Femur (tissue), 1 donor: ENCODE results near the gene TBC1D10B.
"Not testable (repeated sequence)": the region's sequence is repeated elsewhere in the genome, so short reads cannot be mapped to it uniquely, and the experiment has no call there.

Experiments
- DNase-seq: peaks from one replicate; pipeline ENCODE4 v3.0.0-alpha.2; 2017

The TBC1D10B gene

GRCh38 chr16:30324220-30324619 lies 46.1 kb downstream of the TBC1D10B start:
- DNase-seq, result not testable (repeated sequence)

DNA sequence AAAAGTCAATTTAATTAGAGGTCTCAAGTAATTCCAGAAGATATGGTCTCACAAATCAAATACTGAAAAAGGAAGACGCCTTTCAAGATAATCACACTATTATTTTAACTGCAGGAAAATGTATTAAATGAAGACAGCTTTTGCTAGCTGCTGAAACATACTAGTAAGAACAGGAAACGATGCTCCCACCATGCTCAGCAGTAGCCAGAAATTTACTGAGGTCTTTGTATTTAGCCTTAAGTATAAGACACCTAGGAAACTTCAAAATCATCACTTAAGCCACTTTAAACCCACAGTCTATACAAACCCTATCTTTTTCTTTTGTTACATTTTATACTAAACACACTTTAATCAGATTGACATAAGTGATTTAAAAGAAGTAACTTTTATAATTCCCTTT lies 51.6 kb downstream of the TBC1D10B start:
- DNase-seq, result not testable (repeated sequence)

GRCh38 chr16:30310937-30311336 lies 59.4 kb downstream of the TBC1D10B start:
- not testable (repeated sequence) for DNase-seq

DNA sequence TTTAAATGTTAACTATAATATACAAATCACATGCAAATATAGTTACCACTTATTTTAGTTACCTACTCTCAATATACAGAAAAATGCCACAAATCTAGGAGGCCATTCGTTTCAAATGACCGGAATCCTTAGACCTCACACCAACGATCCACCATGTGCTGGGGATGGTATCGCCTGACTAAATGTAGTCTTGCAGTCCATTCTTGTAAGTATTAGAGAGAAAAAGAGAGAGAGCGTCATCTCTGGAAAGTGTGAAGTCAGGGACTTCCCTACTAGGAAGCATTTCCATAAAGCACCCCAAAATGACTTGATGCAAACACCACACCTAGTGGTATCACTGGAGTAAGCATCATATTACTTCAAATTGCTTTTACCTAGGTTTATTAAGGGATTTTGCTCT lies 61.0 kb downstream of the TBC1D10B start:
- not testable (repeated sequence) for DNase-seq
